AG09319 (cell line): ENCODE measurements around the gene TMEM40.

Experiments used
- DNase-seq: peaks from one replicate; pipeline ENCODE4 v3.0.0-alpha.2; 2010; ENCODE audit warnings: low read depth; ENCODE audit errors: extremely low read depth
- CTCF ChIP-seq: IDR thresholded peaks from 2 replicates; pipeline ENCODE4 v1.5.1; 2011; ENCODE audit warnings: low read depth, mild to moderate bottlenecking, inconsistent platforms, low read length, moderate library complexity

Gene TMEM40

GRCh38 chr3:12748477-12748876, 10.6 kb downstream of the TMEM40 start:
- no peak for TF ChIP-seq CTCF
- no peak for DNase-seq

- no peak for TF ChIP-seq CTCF
- no peak for DNase-seq
These were observed 12.6 kb downstream of the TMEM40 start for GRCh38 chr3:12746419-12746818.

- no peak for DNase-seq
- TF ChIP-seq CTCF, result no peak
These were observed 14.7 kb downstream of the TMEM40 start for GRCh38 chr3:12744326-12744725.

- no peak for TF ChIP-seq CTCF
- no peak for DNase-seq
These were observed 15.5 kb downstream of the TMEM40 start for GRCh38 chr3:12743583-12743982.

GRCh38 chr3:12742330-12743107, 16.5 kb downstream of the TMEM40 start:
- no peak for TF ChIP-seq CTCF
- no peak for DNase-seq

- no peak for TF ChIP-seq CTCF
- no peak for DNase-seq
These were observed 17.9 kb downstream of the TMEM40 start for GRCh38 chr3:12741209-12741608.

GRCh38 chr3:12737833-12738232, 21.2 kb downstream of the TMEM40 start:
- no peak for TF ChIP-seq CTCF

More at GRCh38 chr3:12737833-12738232, 21.2 kb downstream of the TMEM40 start:
- no peak for DNase-seq
